ENCODE results near the gene ISYNA1.

- TF ChIP-seq CTCF (IDR thresholded peaks at IDR 0.05): no peak
- no peak for TF ChIP-seq POLR2A (IDR thresholded peaks at IDR 0.05)
Measured at GRCh38 chr19:18392417-18392816, 45.5 kb downstream of the ISYNA1 start.

All from heart left ventricle (tissue), 13 donors.